H1 (cell line): ENCODE data around the gene TSPAN9.

ENCODE experiments used
- CHD2 ChIP-seq: IDR thresholded peaks from 2 replicates; pipeline ENCODE4 v1.6.1; 2012; ENCODE audit warnings: low read length, improper control_type of control experiment
- CTBP2 ChIP-seq: IDR thresholded peaks from 2 replicates; pipeline ENCODE4 v1.7.0; 2011; ENCODE audit warnings: borderline replicate concordance, mild to moderate bottlenecking, moderate library complexity, mixed read lengths, low read length; ENCODE audit not compliant: insufficient read depth, insufficient read length
- CTCF ChIP-seq, 3 experiments: IDR thresholded peaks; 1 replicate in 2 of 3; 2 replicates in 1 of 3; pipeline versions ENCODE4 v1.5.1 to v1.6.1; 2011; ENCODE audit warnings: low read length in 3 of 3, mild to moderate bottlenecking in 3 of 3, inconsistent platforms in 2 of 3, low read depth in 1 of 3, moderate library complexity in 1 of 3; ENCODE audit not compliant: insufficient read depth in 1 of 3; ENCODE audit errors: control extremely low read depth in 1 of 3
- FOSL1 ChIP-seq: IDR thresholded peaks from 2 replicates; pipeline ENCODE4 v1.6.1; 2011; ENCODE audit warnings: mild to moderate bottlenecking, low read depth, low read length, moderate library complexity; ENCODE audit not compliant: insufficient read depth
- GABPA ChIP-seq: IDR thresholded peaks from 2 replicates; pipeline ENCODE4 v1.6.1; 2011; ENCODE audit warnings: mild to moderate bottlenecking, low read length, moderate library complexity, borderline replicate concordance; ENCODE audit not compliant: insufficient read depth
- POLR2AphosphoS5 ChIP-seq: IDR thresholded peaks from 2 replicates; pipeline ENCODE4 v1.6.1; 2011; ENCODE audit warnings: low read depth, low read length
- RBBP5 ChIP-seq: IDR thresholded peaks from 2 replicates; pipeline ENCODE4 v1.7.1; 2012; ENCODE audit warnings: low read depth, mild to moderate bottlenecking, inconsistent platforms, low read length, moderate library complexity, borderline replicate concordance
- RFX5 ChIP-seq: IDR thresholded peaks from 2 replicates; pipeline ENCODE4 v1.6.1; 2011; ENCODE audit warnings: low read depth, low read length, improper control_type of control experiment, borderline replicate concordance
- SP1 ChIP-seq: IDR thresholded peaks from 2 replicates; pipeline ENCODE4 v1.6.1; 2011; ENCODE audit warnings: low read depth, low read length
- TAF1 ChIP-seq: IDR thresholded peaks from 2 replicates; pipeline ENCODE4 v1.6.1; 2011; ENCODE audit warnings: mild to moderate bottlenecking, low read depth, low read length
- TEAD4 ChIP-seq: IDR thresholded peaks from 2 replicates; pipeline ENCODE4 v1.6.1; 2012; ENCODE audit warnings: low read depth, low read length, inconsistent platforms, mixed read lengths
- USF2 ChIP-seq: IDR thresholded peaks from 2 replicates; pipeline ENCODE4 v1.6.1; 2011; ENCODE audit warnings: low read length, improper control_type of control experiment

- TF ChIP-seq POLR2AphosphoS5 = no peak
- TF ChIP-seq CTCF (IDR thresholded peaks at IDR 0.05; ENCODE audit: control extremely low read depth in 1 of 3, insufficient read depth in 1 of 3, low read depth in 1 of 3, low read length in 3 of 3) = no peak
- no peak for TF ChIP-seq TAF1
- TF ChIP-seq FOSL1 = no peak
- TF ChIP-seq GABPA = no peak
- TF ChIP-seq TEAD4 = no peak
- no peak for TF ChIP-seq CTBP2
- TF ChIP-seq CHD2 = no peak
- TF ChIP-seq RBBP5 = no peak
- TF ChIP-seq USF2 = no peak
- TF ChIP-seq RFX5 = no peak
- no peak for TF ChIP-seq SP1
Observed at GRCh38 chr12:3291939-3292338, 214.8 kb downstream of the TSPAN9 start.
